Esophagus squamous epithelium (tissue), 4 donors: ENCODE measurements around the gene PHYKPL.

Source experiments
- POLR2A ChIP-seq, 4 donors: fragments of 450-650 bp; IDR thresholded peaks; one replicate each; pipeline ENCODE4 v1.6.1; 2017; ENCODE audit warnings: antibody characterized with exemption in 4 of 4, mild to moderate bottlenecking in 4 of 4, moderate library complexity in 3 of 4
- TF ChIP-seq, protein P1 (sequence below), 6 experiments: fragments of 450-650 bp in 4 of 6; fragments of 200-600 bp in 2 of 6; sonication (generic) in 2 of 6; IDR thresholded peaks; one replicate each; pipeline ENCODE4 v1.5.1; 2016 to 2019; ENCODE audit warnings: antibody characterized with exemption in 6 of 6, mild to moderate bottlenecking in 4 of 6, moderate library complexity in 4 of 6

DNA sequence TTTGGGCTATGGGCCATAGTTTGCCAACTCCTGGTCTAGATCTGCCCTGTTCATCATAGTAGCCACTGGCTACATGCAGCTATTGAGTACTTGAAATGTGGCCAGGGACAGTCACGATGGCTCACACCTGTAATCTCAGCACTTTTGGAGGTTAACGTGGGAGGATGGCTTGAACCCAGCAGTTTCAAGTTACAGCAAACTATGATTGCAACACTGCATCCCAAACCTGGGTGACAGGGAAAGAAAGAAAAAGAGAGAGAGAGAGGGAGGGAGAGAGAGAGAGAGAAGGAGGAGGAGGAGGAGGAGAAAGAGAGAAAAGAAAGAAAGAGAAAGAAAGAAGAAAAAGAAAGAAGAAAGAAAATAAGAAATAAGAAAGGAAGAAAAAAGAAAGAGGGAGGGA is 40.4 kb downstream of the PHYKPL start:
- TF ChIP-seq, protein P1, sequence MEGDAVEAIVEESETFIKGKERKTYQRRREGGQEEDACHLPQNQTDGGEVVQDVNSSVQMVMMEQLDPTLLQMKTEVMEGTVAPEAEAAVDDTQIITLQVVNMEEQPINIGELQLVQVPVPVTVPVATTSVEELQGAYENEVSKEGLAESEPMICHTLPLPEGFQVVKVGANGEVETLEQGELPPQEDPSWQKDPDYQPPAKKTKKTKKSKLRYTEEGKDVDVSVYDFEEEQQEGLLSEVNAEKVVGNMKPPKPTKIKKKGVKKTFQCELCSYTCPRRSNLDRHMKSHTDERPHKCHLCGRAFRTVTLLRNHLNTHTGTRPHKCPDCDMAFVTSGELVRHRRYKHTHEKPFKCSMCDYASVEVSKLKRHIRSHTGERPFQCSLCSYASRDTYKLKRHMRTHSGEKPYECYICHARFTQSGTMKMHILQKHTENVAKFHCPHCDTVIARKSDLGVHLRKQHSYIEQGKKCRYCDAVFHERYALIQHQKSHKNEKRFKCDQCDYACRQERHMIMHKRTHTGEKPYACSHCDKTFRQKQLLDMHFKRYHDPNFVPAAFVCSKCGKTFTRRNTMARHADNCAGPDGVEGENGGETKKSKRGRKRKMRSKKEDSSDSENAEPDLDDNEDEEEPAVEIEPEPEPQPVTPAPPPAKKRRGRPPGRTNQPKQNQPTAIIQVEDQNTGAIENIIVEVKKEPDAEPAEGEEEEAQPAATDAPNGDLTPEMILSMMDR (IDR thresholded peaks at IDR 0.05), result no peak
- no peak for TF ChIP-seq POLR2A (IDR thresholded peaks at IDR 0.05)
